HG03342 (cell line): ENCODE data around the gene CCBE1.

Experiments used
- ATAC-seq: cut with Tn5 transposase; IDR thresholded peaks from one replicate; pipeline ENCODE4 v1.9.1; 2021; ENCODE audit warnings: mild to moderate bottlenecking, moderate library complexity; ENCODE audit not compliant: unreplicated experiment

The CCBE1 gene

GRCh38 chr18:59623456-59624368, 73.5 kb downstream of the CCBE1 start:
- ATAC-seq, result no peak

- no peak for ATAC-seq
Observed at GRCh38 chr18:59621027-59621426, 76.2 kb downstream of the CCBE1 start.

GRCh38 chr18:59620381-59620780, 76.8 kb downstream of the CCBE1 start:
- ATAC-seq, result no peak

- ATAC-seq, result no peak
Observed at GRCh38 chr18:59619816-59620215, 77.4 kb downstream of the CCBE1 start.

GRCh38 chr18:59617468-59617932, 79.7 kb downstream of the CCBE1 start:
- ATAC-seq, result no peak

- no peak for ATAC-seq
Observed at GRCh38 chr18:59616501-59616900, 80.7 kb downstream of the CCBE1 start.

GRCh38 chr18:59613903-59614302, 83.3 kb downstream of the CCBE1 start:
- no peak for ATAC-seq

- no peak for ATAC-seq
Observed at GRCh38 chr18:59612381-59612780, 84.8 kb downstream of the CCBE1 start.

GRCh38 chr18:59610546-59611140, 86.6 kb downstream of the CCBE1 start:
- no peak for ATAC-seq

- no peak for ATAC-seq
Observed at GRCh38 chr18:59609654-59610053, 87.6 kb downstream of the CCBE1 start.

GRCh38 chr18:59607471-59607870, 89.8 kb downstream of the CCBE1 start:
- no peak for ATAC-seq

- no peak for ATAC-seq
Observed at GRCh38 chr18:59607078-59607379, 90.2 kb downstream of the CCBE1 start.

GRCh38 chr18:59606193-59607077, 90.8 kb downstream of the CCBE1 start:
- no peak for ATAC-seq

GRCh38 chr18:59605633-59606192, 91.5 kb downstream of the CCBE1 start:
- no peak for ATAC-seq

- ATAC-seq, result no peak
Observed at GRCh38 chr18:59604877-59605276, 92.3 kb downstream of the CCBE1 start.

GRCh38 chr18:59597049-59597448, 100.2 kb downstream of the CCBE1 start:
- no peak for ATAC-seq

- no peak for ATAC-seq
Observed at GRCh38 chr18:59593291-59593717, 103.9 kb downstream of the CCBE1 start.

- ATAC-seq, result no peak
Observed at GRCh38 chr18:59592624-59593023, 104.6 kb downstream of the CCBE1 start.

GRCh38 chr18:59582395-59582794, 114.8 kb downstream of the CCBE1 start:
- ATAC-seq, result no peak

- ATAC-seq, result no peak
Observed at GRCh38 chr18:59579509-59579908, 117.7 kb downstream of the CCBE1 start.

- no peak for ATAC-seq
Observed at GRCh38 chr18:59577386-59577655, 119.9 kb downstream of the CCBE1 start.
